Subcutaneous abdominal adipose tissue (tissue), 5 donors: ENCODE measurements around the gene RAP1GAP.

ENCODE experiments used
- H3K27ac ChIP-seq: one replicate; pipeline ENCODE4 v1.7.0; 2013; ENCODE audit warnings: low read depth, mild to moderate bottlenecking, inconsistent platforms, low read length, moderate library complexity
- H3K27me3 ChIP-seq, 5 donors: one replicate each; pipeline ENCODE4 v1.7.0; 2013; ENCODE audit warnings: low read length in 5 of 5, inconsistent platforms in 1 of 5; ENCODE audit not compliant: control insufficient read depth in 5 of 5, insufficient read depth in 4 of 5
- H3K36me3 ChIP-seq, 5 donors: one replicate each; pipeline ENCODE4 v1.7.0; 2013; ENCODE audit warnings: low read length in 5 of 5; ENCODE audit not compliant: control insufficient read depth in 5 of 5, insufficient read depth in 5 of 5
- H3K4me1 ChIP-seq, 5 donors: one replicate each; pipeline ENCODE4 v1.7.0; 2013; ENCODE audit warnings: low read length in 5 of 5, mild to moderate bottlenecking in 3 of 5, moderate library complexity in 1 of 5; ENCODE audit not compliant: control insufficient read depth in 5 of 5, insufficient read depth in 5 of 5
- H3K4me3 ChIP-seq, 5 donors: one replicate each; pipeline ENCODE4 v1.7.0; 2013; ENCODE audit warnings: low read length in 5 of 5, low read depth in 1 of 5
- H3K9ac ChIP-seq, 5 donors: one replicate each; pipeline ENCODE4 v1.7.0; 2013; ENCODE audit warnings: low read length in 5 of 5, mild to moderate bottlenecking in 4 of 5, moderate library complexity in 3 of 5
- H3K9me3 ChIP-seq, 5 donors: one replicate each; pipeline ENCODE4 v1.7.0; 2013; ENCODE audit warnings: low read length in 5 of 5; ENCODE audit not compliant: control insufficient read depth in 5 of 5
- donor health status: healthy.
- donor health status: healthy.
- donor health status: healthy.
- donor health status: healthy.
- donor health status: healthy.

RAP1GAP gene

DNA sequence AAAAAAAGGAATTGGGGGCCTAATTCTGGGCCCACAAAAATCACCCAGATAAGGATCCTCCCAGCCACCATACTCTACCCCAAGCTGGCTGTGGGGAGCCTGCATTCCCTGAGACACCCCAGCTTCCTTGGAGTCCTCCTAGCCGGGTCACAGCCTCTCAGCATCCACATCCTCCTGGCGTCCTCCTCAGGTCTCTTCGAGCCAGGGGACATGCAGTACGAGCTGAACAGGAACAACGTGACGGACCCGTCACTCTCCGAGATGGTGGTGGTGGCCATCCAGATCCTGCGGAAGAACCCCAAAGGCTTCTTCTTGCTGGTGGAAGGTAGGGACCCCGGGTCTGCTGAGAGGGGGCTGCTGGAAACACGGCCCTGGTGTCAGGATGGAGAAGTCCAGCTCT is 95.7 kb downstream of the RAP1GAP start:
- Histone ChIP-seq H3K27me3 (peaks cover 0 to 3% (median 0%) of the 10 kb centered on the region in 5 donors), H3K36me3 (no peaks in the 10 kb centered on the region), H3K4me3 (no peak overlapping the region), H3K9ac (no peak overlapping the region), H3K9me3 (peaks cover 0 to 10% (median 8%) of the 10 kb centered on the region in 5 donors), H3K27ac (no peak overlapping the region), H3K4me1 (peaks cover 0 to 31% (median 26%) of the 10 kb centered on the region in 5 donors)

DNA sequence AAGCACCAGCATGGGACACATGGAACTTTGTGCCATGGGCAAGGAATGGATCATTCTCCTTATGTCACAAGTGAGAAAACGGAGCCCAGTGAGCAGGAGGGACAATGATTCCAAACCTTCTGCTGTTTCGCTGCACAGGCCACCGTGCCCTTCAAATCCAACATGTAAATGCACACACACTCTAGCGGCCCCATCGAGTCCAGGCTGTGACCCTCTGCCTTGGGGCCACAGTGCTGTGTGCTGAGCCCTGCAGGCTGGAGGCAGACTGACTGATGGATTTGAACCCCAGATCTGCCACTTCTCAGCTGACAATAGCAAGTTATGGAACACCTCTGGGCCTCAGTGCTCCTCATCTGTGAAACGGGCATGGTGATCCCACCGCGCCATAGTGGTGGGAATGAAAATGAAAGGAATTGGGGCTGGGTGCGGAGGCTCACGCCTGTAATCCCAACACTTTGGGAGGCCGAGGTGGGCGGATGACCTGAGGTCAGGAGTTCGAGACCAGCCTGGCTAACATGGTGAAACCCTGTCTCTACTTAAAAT is 96.4 kb downstream of the RAP1GAP start:
- Histone ChIP-seq H3K36me3 (no peaks in the 10 kb centered on the region), H3K4me1 (peaks cover 4 to 35% (median 32%) of the 10 kb centered on the region in 5 donors), H3K27ac (no peak overlapping the region), H3K9me3 (peaks cover 0 to 10% (median 8%) of the 10 kb centered on the region in 5 donors), H3K27me3 (peaks cover 0 to 3% (median 0%) of the 10 kb centered on the region in 5 donors), H3K9ac (no peak overlapping the region), H3K4me3 (no peak overlapping the region)

DNA sequence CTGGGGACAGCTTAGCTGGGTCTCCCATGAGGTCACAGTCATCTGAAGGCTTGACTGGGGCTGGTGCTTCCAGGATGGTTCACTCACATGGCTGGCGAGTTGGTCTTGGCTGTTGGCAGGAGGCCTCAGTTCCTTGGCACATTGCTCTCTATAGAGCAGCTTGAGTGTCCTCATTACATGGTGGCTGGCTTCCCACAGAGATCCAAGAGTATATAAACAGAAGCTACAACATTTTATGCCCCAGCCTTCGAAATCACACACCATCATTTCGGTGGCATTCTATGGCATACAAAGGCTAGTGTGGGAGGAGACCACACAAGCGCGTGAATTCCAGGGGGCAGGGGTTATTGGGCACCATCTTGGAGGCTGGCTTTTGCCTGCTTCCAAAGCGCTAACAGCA is 96.9 kb downstream of the RAP1GAP start:
- H3K9ac ChIP-seq: no peak overlapping the region
- H3K4me1 ChIP-seq: peaks cover 8 to 40% (median 32%) of the 10 kb centered on the region in 5 donors
- peaks cover 0 to 10% (median 8%) of the 10 kb centered on the region in 5 donors for H3K9me3 ChIP-seq
- H3K36me3 ChIP-seq: no peaks in the 10 kb centered on the region
- H3K27me3 ChIP-seq: peaks cover 0 to 3% (median 0%) of the 10 kb centered on the region in 5 donors
- H3K4me3 ChIP-seq: no peak overlapping the region
- no peak overlapping the region for H3K27ac ChIP-seq

DNA sequence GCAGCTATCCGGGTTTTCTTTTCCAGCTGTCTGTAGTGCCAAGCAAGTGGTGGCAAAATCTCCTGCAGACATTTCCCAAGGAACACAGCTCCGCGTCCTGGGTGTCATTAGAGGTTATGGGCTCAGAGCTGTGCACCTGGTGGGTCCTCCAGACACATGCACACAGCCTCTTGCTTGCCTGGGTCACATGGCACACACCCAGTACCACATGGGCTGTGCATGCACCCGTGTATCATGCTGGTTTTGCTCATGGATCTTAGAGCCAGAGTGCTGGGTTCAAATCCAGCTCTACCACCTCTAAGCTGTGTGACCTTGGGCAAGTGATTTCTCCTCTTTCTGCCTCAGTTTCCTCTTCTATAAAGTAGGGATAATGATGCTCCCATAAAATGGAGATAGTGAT is 98.3 kb downstream of the RAP1GAP start:
- H3K4me1 ChIP-seq: peaks cover 8 to 45% (median 36%) of the 10 kb centered on the region in 5 donors

DNA sequence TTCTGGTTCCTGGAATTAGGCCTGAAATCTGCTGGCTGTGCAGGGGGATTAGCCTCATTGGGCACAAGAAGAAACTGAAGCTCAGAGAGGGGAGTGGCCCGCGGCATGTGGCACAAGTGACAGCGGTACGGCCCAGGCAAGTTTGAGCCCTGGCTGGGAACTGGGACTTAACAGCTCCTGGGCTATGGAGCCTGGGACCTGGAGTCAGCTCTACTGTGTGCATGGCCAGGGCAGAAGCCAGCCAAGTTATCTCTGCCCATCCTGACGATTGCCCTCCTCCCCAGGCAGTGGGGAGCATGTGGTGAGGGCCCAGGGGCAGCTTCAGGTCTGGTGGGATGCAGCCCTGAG is 98.7 kb downstream of the RAP1GAP start:
- H3K27ac ChIP-seq: no peak overlapping the region
- no peak overlapping the region for H3K9ac ChIP-seq
- no peak overlapping the region for H3K4me3 ChIP-seq
- H3K4me1 ChIP-seq: peaks cover 8 to 43% (median 36%) of the 10 kb centered on the region in 5 donors
- H3K27me3 ChIP-seq: peaks cover 0 to 3% (median 0%) of the 10 kb centered on the region in 5 donors
- peaks cover 0 to 10% (median 8%) of the 10 kb centered on the region in 5 donors for H3K9me3 ChIP-seq
- H3K36me3 ChIP-seq: no peaks in the 10 kb centered on the region

More for the DNA sequence above, 98.3 kb downstream of the RAP1GAP start:
- Histone ChIP-seq H3K27ac (no peak overlapping the region), H3K9me3 (peaks cover 0 to 10% (median 8%) of the 10 kb centered on the region in 5 donors), H3K36me3 (no peaks in the 10 kb centered on the region), H3K4me3 (no peak overlapping the region), H3K9ac (no peak overlapping the region), H3K27me3 (peaks cover 0 to 3% (median 0%) of the 10 kb centered on the region in 5 donors)

DNA sequence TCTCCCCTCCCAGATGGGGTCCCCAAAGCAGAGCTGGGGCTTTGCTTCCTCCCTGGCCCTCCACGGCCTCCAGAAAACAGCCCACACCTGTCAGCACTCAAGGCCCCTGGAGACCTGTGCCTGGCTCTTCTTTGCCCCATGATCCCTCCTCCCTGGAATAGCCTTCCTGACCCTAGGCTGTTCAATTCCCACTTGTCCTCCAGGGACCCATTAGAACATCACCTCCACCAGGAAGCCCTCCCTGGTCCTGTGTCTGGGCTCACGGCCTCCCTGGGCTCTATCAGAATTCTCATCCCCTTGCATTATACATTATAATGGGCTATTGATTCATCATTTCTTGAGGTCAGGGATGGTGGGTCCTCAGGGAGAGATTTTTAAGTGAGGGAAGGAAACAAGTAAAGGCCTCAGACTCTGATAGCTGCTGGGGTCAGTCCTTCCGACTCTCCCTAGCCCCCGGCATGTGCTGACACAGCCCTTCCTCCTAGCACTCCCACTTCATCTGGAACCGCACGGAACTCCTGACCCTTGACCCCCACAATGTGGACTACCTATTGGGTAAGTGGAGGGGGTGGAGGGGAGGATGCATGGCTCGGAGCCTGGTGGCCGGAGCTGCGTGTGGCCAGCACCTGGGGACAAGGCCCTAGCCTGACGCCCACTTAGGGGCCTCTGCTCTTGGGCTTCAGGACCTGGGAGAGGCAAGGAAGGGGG is 99.2 kb downstream of the RAP1GAP start:
- no peak overlapping the region for H3K27ac ChIP-seq
- H3K36me3 ChIP-seq: no peaks in the 10 kb centered on the region
- peaks cover 8 to 38% (median 31%) of the 10 kb centered on the region in 5 donors for H3K4me1 ChIP-seq
- H3K9ac ChIP-seq: no peak overlapping the region
- H3K9me3 ChIP-seq: peaks cover 0 to 10% (median 8%) of the 10 kb centered on the region in 5 donors
- no peak overlapping the region for H3K4me3 ChIP-seq
- peaks cover 0 to 3% (median 0%) of the 10 kb centered on the region in 5 donors for H3K27me3 ChIP-seq

DNA sequence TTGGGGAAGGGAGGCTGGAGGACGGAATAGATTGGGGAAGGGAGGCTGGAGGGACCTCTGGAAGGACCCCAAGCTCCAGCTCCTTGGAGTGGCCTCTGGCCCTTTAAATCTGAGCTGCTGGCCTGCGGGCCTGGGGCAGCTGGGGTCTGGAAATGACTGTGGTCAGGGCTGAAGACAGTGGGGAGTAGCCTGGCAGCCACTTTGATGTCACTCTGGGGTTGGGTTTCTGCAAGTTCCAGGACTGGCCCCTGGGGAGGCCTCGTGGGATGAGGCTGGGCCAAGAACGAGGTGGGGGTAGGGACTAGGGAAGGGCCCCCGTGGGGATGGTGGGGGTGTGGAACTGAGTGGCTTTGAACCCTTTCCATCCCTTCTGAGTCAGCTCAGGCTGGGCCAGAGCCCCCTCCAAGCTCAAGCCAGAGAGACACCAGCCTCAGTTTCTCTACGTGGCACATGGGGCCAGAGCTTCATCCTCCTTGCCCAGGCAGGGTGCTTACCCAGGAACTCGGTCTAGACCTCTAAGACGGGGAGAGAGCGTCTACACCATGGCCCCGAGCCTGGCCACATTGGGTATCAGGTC is 100.3 kb downstream of the RAP1GAP start:
- Histone ChIP-seq H3K27me3 (peaks cover 0 to 3% (median 0%) of the 10 kb centered on the region in 5 donors), H3K36me3 (no peaks in the 10 kb centered on the region), H3K27ac (no peak overlapping the region), H3K9ac (no peak overlapping the region), H3K4me1 (peaks cover 8 to 27% (median 21%) of the 10 kb centered on the region in 5 donors), H3K4me3 (no peak overlapping the region), H3K9me3 (peaks cover 0 to 10% (median 8%) of the 10 kb centered on the region in 5 donors)

DNA sequence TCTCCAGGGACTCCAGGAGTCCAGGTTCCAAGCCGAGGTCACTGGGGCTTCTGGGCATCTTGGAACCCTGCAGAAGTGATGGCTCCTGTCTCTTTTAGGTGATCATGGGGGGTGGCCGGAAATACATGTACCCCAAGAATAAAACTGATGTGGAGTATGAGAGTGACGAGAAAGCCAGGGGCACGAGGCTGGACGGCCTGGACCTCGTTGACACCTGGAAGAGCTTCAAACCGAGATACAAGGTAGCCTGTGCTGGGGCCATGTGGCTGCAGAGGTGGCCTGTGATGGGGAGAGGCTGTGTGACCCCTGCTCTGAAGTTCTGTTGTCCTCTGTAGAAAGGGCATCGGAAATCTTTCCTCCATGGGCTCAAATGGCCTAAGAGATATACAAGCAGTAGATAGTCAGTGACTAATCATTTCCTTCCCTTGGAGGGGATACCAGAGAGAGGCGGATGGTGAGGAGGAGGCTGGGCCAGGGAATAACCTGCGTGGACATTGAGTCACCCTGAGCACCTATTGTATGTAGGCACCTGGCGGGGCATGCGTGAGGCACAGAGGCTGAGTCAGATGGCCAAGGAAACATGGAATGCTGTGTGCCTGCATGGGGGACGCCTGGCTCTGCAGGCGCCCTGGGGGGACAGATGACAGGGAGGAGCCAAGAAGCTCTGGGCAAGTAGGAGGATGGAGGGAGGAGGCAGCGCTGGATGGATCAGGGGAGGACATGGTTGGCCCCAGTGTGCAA is 101.0 kb downstream of the RAP1GAP start:
- peaks cover 0 to 3% (median 0%) of the 10 kb centered on the region in 5 donors for H3K27me3 ChIP-seq
- H3K36me3 ChIP-seq: no peaks in the 10 kb centered on the region
- H3K4me3 ChIP-seq: no peak overlapping the region
- peaks cover 8 to 23% (median 19%) of the 10 kb centered on the region in 5 donors for H3K4me1 ChIP-seq
- H3K27ac ChIP-seq: no peak overlapping the region
- H3K9ac ChIP-seq: no peak overlapping the region
- peaks cover 0 to 10% (median 8%) of the 10 kb centered on the region in 5 donors for H3K9me3 ChIP-seq

DNA sequence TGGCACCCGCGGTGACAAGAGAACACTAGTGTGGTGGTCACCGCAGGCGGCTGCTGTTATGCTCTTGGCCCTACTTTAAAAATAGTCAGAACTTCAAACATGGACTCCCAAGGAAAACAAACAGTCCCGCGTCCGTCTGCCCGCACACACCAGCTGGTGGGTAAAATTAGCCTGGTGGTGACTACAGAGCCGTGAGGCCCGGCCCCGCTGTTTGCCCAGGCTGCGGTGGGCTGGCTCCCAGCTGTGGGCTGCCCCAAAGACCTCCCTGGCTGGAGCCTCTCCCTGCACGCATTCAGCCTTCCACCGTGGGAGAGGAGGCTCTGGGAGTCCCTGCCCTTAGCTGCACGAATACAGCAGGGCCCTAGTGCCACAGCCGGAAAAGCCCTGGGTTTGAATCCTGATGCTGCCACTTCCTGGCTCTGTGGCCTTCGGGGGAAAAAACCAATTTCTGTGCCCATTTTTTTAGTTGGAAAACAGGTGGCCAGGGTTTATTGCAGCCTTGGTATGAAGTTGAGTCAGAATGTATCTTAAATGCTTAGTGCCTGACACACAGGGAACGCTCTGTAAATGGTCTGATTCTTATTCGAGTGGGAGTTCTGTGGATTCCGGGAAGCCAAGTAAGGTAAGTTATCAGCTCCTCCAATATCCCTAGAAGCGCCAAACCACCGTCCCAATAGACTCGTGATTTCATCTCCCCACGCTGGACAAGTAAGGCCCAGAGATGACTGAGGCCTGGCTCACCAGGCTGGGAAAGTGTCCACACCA is 101.7 kb downstream of the RAP1GAP start:
- Histone ChIP-seq H3K27me3 (no peaks in the 10 kb centered on the region), H3K27ac (no peak overlapping the region), H3K9ac (no peak overlapping the region), H3K4me3 (no peak overlapping the region), H3K9me3 (peaks cover 0 to 8% (median 6%) of the 10 kb centered on the region in 5 donors), H3K36me3 (no peaks in the 10 kb centered on the region), H3K4me1 (peaks cover 8 to 23% (median 19%) of the 10 kb centered on the region in 5 donors)
